AG09309 (cell line): ENCODE data around the gene REEP1.
A peak's percentile ranks its signal among the peaks of the same experiment; 100 is the strongest.

Experiments
- DNase-seq: peaks from one replicate; pipeline ENCODE4 v3.0.0-alpha.2; 2010; ENCODE audit warnings: low read depth
- H3K4me3 ChIP-seq: 2 replicates; pipeline ENCODE4 v1.5.1; 2011; ENCODE audit warnings: mild to moderate bottlenecking, low read depth, low read length, moderate library complexity; ENCODE audit not compliant: control insufficient read depth
- TF ChIP-seq, protein P1 (sequence below): IDR thresholded peaks from 2 replicates; pipeline ENCODE4 v1.5.1; 2011; ENCODE audit warnings: mild to moderate bottlenecking, low read depth, low read length, inconsistent platforms; ENCODE audit not compliant: insufficient read depth, control insufficient read depth; ENCODE audit errors: missing control alignments

The REEP1 gene

GRCh38 chr2:86337244-86337835 lies at the start of gene REEP1:
REEP1 (minus strand) TSS chr2:86337626; CDS start chr2:86337510, 116 bp downstream.
- peak within 1 kb of the TSS; percentile 23 for H3K4me3 ChIP-seq
- DNase-seq = no peak
- TF ChIP-seq, protein P1, sequence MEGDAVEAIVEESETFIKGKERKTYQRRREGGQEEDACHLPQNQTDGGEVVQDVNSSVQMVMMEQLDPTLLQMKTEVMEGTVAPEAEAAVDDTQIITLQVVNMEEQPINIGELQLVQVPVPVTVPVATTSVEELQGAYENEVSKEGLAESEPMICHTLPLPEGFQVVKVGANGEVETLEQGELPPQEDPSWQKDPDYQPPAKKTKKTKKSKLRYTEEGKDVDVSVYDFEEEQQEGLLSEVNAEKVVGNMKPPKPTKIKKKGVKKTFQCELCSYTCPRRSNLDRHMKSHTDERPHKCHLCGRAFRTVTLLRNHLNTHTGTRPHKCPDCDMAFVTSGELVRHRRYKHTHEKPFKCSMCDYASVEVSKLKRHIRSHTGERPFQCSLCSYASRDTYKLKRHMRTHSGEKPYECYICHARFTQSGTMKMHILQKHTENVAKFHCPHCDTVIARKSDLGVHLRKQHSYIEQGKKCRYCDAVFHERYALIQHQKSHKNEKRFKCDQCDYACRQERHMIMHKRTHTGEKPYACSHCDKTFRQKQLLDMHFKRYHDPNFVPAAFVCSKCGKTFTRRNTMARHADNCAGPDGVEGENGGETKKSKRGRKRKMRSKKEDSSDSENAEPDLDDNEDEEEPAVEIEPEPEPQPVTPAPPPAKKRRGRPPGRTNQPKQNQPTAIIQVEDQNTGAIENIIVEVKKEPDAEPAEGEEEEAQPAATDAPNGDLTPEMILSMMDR = no peak

DNA sequence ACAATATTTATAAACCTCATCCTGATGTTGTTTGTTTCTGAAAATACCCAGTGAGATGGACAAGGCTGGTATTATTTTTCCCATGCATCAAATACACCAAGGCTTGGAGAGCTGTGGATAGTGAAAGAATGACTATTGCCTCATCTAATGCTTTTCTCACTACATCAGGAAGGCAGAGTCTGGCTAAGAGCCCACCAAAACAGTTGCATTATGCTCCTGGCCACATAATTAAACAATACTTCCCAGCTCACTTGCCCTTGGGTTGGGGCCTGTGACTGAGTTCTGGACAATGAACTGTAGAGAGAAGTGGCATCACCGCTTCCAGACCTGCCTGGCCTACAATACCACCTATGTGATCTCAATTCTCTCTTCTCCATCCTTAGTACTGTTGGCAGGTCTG lies 46.4 kb upstream of the REEP1 start:
- no peak overlapping the region for H3K4me3 ChIP-seq
- TF ChIP-seq, protein P1 = no peak
- peak; percentile 57 for DNase-seq

GRCh38 chr2:86382698-86383097 lies 45.3 kb upstream of the REEP1 start:
- TF ChIP-seq, protein P1 = no peak

DNA sequence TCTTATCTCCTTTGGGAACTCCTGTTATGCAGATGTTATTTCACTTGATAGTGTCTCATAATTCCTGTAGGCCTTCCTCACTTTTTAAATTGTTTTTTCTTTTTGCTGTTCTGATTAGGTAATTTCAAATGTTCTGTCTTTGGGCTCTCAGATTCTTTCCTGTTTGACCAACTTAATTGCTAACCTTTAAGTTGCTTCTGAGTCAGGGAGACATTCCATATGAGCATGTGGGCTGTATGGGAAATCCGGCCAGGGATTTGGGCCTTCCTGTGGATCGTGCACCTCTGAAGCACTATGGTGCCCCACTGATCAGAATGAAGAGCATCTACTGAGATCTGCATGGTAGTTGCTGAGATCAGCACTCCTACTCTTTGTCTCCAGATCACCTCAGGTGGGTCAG lies 44.7 kb upstream of the REEP1 start:
- TF ChIP-seq, protein P1 = no peak
- H3K4me3 ChIP-seq = no peak overlapping the region
- DNase-seq = no peak

More at GRCh38 chr2:86382698-86383097, 45.3 kb upstream of the REEP1 start:
- H3K4me3 ChIP-seq = no peak overlapping the region
- DNase-seq = no peak

DNA sequence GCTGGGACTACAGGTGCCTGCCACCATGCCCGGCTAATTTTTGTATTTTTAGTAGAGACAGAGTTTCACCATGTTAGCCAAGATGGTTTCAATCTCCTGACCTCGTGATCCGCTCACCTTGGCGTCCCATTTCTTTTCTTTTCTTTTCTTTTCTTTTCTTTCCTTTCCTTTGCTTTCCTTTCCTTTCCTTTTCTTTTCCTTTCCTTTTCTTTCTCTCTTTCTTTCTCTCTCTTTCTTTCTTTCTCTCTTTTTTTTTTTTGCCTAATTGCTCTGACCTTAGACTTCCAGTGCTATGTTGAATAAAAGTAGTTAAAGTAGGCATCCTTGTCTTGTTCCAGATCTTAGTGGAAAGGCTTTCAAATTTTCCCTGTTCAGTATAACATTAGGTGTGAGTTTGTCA lies 41.0 kb upstream of the REEP1 start:
- TF ChIP-seq, protein P1 = no peak
- no peak overlapping the region for H3K4me3 ChIP-seq
- no peak for DNase-seq

GRCh38 chr2:86375623-86376022 lies 38.2 kb upstream of the REEP1 start:
- TF ChIP-seq, protein P1 = no peak
- no peak overlapping the region for H3K4me3 ChIP-seq
- DNase-seq = no peak
